Amniotic epithelial cell (primary cell): ENCODE results near the gene RPS15.
"Not testable (repeated sequence)": the region's sequence is repeated elsewhere in the genome, so short reads cannot be mapped to it uniquely, and the experiment has no call there.

Experiments used
- DNase-seq: peaks from one replicate; pipeline ENCODE4 v3.0.0-alpha.2; 2010; ENCODE audit warnings: low read depth

The RPS15 gene

GRCh38 chr19:1470305-1471009, 32.3 kb downstream of the RPS15 start:
- DNase-seq: no peak

- DNase-seq: no peak
Measured at GRCh38 chr19:1471010-1471514, 32.9 kb downstream of the RPS15 start.

- no peak for DNase-seq
Measured at GRCh38 chr19:1471515-1472160, 33.4 kb downstream of the RPS15 start.

- DNase-seq: no peak
Measured at GRCh38 chr19:1472231-1473084, 34.3 kb downstream of the RPS15 start.

- no peak for DNase-seq
Measured at GRCh38 chr19:1473085-1473851, 35.1 kb downstream of the RPS15 start.

GRCh38 chr19:1474011-1474764, 36.0 kb downstream of the RPS15 start:
- DNase-seq: no peak

GRCh38 chr19:1474765-1475351, 36.7 kb downstream of the RPS15 start:
- no peak for DNase-seq

GRCh38 chr19:1475751-1476437, 37.7 kb downstream of the RPS15 start:
- no peak for DNase-seq

GRCh38 chr19:1477056-1477455, 38.9 kb downstream of the RPS15 start:
- DNase-seq: not testable (repeated sequence)

- DNase-seq: peak; percentile 89
Measured at GRCh38 chr19:1478934-1479707, 40.9 kb downstream of the RPS15 start, which contains the start of gene C19orf25. TSS of gene C19orf25 (minus strand) at chr19:1479215. CDS start at chr19:1478903, 312 bp downstream.

- DNase-seq: no peak
Measured at GRCh38 chr19:1481224-1481892, 43.2 kb downstream of the RPS15 start.

GRCh38 chr19:1481893-1482360, 43.7 kb downstream of the RPS15 start:
- no peak for DNase-seq

GRCh38 chr19:1482361-1483130, 44.4 kb downstream of the RPS15 start:
- no peak for DNase-seq

GRCh38 chr19:1483131-1483978, 45.2 kb downstream of the RPS15 start:
- no peak for DNase-seq

GRCh38 chr19:1483979-1484428, 45.8 kb downstream of the RPS15 start:
- no peak for DNase-seq

- no peak for DNase-seq
Measured at GRCh38 chr19:1486720-1487575, 48.8 kb downstream of the RPS15 start.
